GM23338 (cell line): Measurements from ENCODE around the gene RICTOR.

ENCODE experiments used
- CREB1 ChIP-seq: fragments of 250-450 bp; sonication (Bioruptor Pico); IDR thresholded peaks from 2 replicates; pipeline ENCODE4 v1.5.0; 2020; ENCODE audit warnings: low read depth, mild to moderate bottlenecking, moderate library complexity
- CTCF ChIP-seq, 2 experiments: fragments of 200-600 bp in 1 of 2; sonication (generic) in 1 of 2; conservative IDR thresholded peaks; 2 replicates each; pipeline versions ENCODE4 v1.5.1 to v1.6.1; 2016 to 2017; ENCODE audit warnings: antibody characterized with exemption in 2 of 2, low read depth in 2 of 2, mild to moderate bottlenecking in 2 of 2, moderate library complexity in 1 of 2
- ETS1 ChIP-seq: IDR thresholded peaks from 2 replicates; pipeline ENCODE4 v1.6.1; 2016; ENCODE audit warnings: antibody characterized with exemption
- EZH2 ChIP-seq: fragments of 200-600 bp; sonication (generic); IDR thresholded peaks from one replicate; pipeline ENCODE4 v1.8.0; 2017; ENCODE audit warnings: antibody characterized with exemption, mild to moderate bottlenecking, low read depth; ENCODE audit not compliant: unreplicated experiment
- EZH2phosphoT487 ChIP-seq: fragments of 200-600 bp; sonication (generic); IDR thresholded peaks from one replicate; pipeline ENCODE4 v1.8.1; 2018; ENCODE audit warnings: antibody characterized with exemption; ENCODE audit not compliant: unreplicated experiment
- JUNB ChIP-seq: IDR thresholded peaks from one replicate; pipeline ENCODE4 v1.6.1; 2016; ENCODE audit warnings: antibody characterized with exemption; ENCODE audit not compliant: unreplicated experiment
- NANOG ChIP-seq: IDR thresholded peaks from 2 replicates; pipeline ENCODE4 v1.6.1; 2016; ENCODE audit warnings: antibody characterized with exemption, borderline replicate concordance
- POLR2AphosphoS5 ChIP-seq: IDR thresholded peaks from 2 replicates; pipeline ENCODE4 v1.6.1; 2016; ENCODE audit warnings: antibody characterized with exemption, low read depth
- STAT1 ChIP-seq: IDR thresholded peaks from one replicate; pipeline ENCODE4 v1.6.1; 2016; ENCODE audit warnings: antibody characterized with exemption; ENCODE audit not compliant: unreplicated experiment
- ZNF114 ChIP-seq: fragments of 250-450 bp; sonication (Bioruptor Pico); IDR thresholded peaks from 2 replicates; pipeline ENCODE4 v1.5.0; 2020; ENCODE audit warnings: mild to moderate bottlenecking, moderate library complexity
- ZNF331 ChIP-seq: fragments of 250-450 bp; sonication (Bioruptor Pico); IDR thresholded peaks from 2 replicates; pipeline ENCODE4 v1.5.0; 2020; ENCODE audit warnings: low read depth, mild to moderate bottlenecking, moderate library complexity
- ZNF462 ChIP-seq: fragments of 250-450 bp; sonication (Bioruptor Pico); IDR thresholded peaks from 2 replicates; pipeline ENCODE4 v1.5.0; 2020; ENCODE audit warnings: mild to moderate bottlenecking, moderate library complexity
- TF ChIP-seq, protein P1 (sequence below): IDR thresholded peaks from one replicate; pipeline ENCODE4 v1.6.1; 2018; ENCODE audit warnings: antibody characterized with exemption; ENCODE audit not compliant: unreplicated experiment

- TF ChIP-seq CTCF (conservative IDR thresholded peaks at IDR 0.05; ENCODE audit: low read depth in 2 of 2) (no peak), EZH2 (no peak), CREB1 (CRISPR knock-in tag) (no peak), EZH2phosphoT487 (no peak), POLR2AphosphoS5 (no peak), NANOG (no peak), JUNB (no peak), ZNF331 (no peak), ETS1 (no peak), STAT1 (no peak), ZNF462 (CRISPR knock-in tag) (no peak), ZNF114 (CRISPR knock-in tag) (no peak)
- TF ChIP-seq, protein P1, sequence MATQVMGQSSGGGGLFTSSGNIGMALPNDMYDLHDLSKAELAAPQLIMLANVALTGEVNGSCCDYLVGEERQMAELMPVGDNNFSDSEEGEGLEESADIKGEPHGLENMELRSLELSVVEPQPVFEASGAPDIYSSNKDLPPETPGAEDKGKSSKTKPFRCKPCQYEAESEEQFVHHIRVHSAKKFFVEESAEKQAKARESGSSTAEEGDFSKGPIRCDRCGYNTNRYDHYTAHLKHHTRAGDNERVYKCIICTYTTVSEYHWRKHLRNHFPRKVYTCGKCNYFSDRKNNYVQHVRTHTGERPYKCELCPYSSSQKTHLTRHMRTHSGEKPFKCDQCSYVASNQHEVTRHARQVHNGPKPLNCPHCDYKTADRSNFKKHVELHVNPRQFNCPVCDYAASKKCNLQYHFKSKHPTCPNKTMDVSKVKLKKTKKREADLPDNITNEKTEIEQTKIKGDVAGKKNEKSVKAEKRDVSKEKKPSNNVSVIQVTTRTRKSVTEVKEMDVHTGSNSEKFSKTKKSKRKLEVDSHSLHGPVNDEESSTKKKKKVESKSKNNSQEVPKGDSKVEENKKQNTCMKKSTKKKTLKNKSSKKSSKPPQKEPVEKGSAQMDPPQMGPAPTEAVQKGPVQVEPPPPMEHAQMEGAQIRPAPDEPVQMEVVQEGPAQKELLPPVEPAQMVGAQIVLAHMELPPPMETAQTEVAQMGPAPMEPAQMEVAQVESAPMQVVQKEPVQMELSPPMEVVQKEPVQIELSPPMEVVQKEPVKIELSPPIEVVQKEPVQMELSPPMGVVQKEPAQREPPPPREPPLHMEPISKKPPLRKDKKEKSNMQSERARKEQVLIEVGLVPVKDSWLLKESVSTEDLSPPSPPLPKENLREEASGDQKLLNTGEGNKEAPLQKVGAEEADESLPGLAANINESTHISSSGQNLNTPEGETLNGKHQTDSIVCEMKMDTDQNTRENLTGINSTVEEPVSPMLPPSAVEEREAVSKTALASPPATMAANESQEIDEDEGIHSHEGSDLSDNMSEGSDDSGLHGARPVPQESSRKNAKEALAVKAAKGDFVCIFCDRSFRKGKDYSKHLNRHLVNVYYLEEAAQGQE, result no peak
Observed at GRCh38 chr5:39121315-39121714, 47.1 kb upstream of the RICTOR start.
